Activated CD4-positive, alpha-beta memory T cell treated with anti-CD3 and anti-CD28 coated beads, Interleukin-2, amount 10 ng/mL, durations not matched to agents 7 days and 5 days (primary cell): ENCODE data around the gene GTF3C1. TPM values are rescaled to one million over a fixed set of nuclear protein-coding genes. Genes with fewer than 3 reads are reported as not detected.

ENCODE experiments used
- CTCF ChIA-PET: fragments of 350-600 bp; sonication (Branson Sonifier 250); formaldehyde crosslinking; loops from one replicate; lab custom pipeline; 2021; ENCODE audit warnings: antibody characterized with exemption, inconsistent platforms; lab: Charles Lee
- POLR2A ChIA-PET: fragments of 350-600 bp; sonication (Branson Sonifier 250); formaldehyde crosslinking; loops from one replicate; lab custom pipeline; 2021; ENCODE audit warnings: antibody characterized with exemption; lab: Charles Lee
- DNase-seq: peaks from one replicate; pipeline ENCODE4 v3.0.0-alpha.2; 2020
- H3K27ac Mint-ChIP-seq: one replicate; pipeline ENCODE4 v1.8.0; 2021; ENCODE audit warnings: mild to moderate bottlenecking, mixed read lengths
- H3K27me3 Mint-ChIP-seq: one replicate; pipeline ENCODE4 v1.8.0; 2021; ENCODE audit warnings: mixed read lengths
- H3K36me3 Mint-ChIP-seq: one replicate; pipeline ENCODE4 v1.8.0; 2021; ENCODE audit warnings: low read depth, mixed read lengths
- H3K4me1 Mint-ChIP-seq: one replicate; pipeline ENCODE4 v1.8.0; 2021; ENCODE audit warnings: mixed read lengths
- H3K4me3 Mint-ChIP-seq: one replicate; pipeline ENCODE4 v1.8.0; 2021; ENCODE audit warnings: mild to moderate bottlenecking, mixed read lengths
- H3K9me3 Mint-ChIP-seq: one replicate; pipeline ENCODE4 v1.8.0; 2021; ENCODE audit warnings: mixed read lengths
- total RNA-seq, 2 experiments: library from RNA; stranded (reverse); gene quantifications; one replicate each; pipeline ENCODE4 v1.2.3, GENCODE V29; 2021

Gene GTF3C1
- total RNA-seq, 2 experiments from 2014 or later: 48.9 to 53.6 TPM

DNA sequence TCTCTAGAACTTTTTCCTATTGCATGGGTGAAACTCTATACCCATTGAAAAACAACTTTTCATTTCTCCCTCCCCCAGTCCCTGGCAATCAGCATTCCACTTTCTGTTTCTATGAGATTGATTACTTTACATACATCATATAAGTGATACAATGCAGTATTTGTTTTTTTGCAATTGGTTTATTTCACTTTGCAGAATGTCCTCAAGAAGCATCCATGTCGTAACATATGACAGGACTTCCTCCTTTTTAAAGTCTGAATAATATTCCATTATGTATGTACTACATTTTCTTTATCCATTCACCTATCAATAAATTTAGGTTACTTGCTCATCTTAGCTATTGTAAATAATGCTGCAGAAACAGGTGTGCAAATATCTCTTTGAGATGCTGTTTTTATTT, 139.0 kb downstream of the GTF3C1 start:
- H3K36me3 Mint-ChIP-seq: peaks cover 66% of the 10 kb centered on the region
- H3K4me3 Mint-ChIP-seq: no peak overlapping the region
- H3K9me3 Mint-ChIP-seq: peaks cover 15% of the 10 kb centered on the region
- ChIA-PET CTCF (interaction anchor here (1.2 kb wide), 2 partner anchors 19 to 231 kb away, joined by 4 to 5 read pairs; no protein-coding TSS in a partner anchor), POLR2A (interaction anchor here (0.6 kb wide), 1 partner anchor 380 kb away, joined by 3 read pairs; no protein-coding TSS in a partner anchor)
- peaks cover 76% of the 10 kb centered on the region for H3K4me1 Mint-ChIP-seq
- DNase-seq: no peak
- H3K27ac Mint-ChIP-seq: no peak overlapping the region
- H3K27me3 Mint-ChIP-seq: no peaks in the 10 kb centered on the region

Other genes starting within 250 kb of the GTF3C1 start
- 100 to 1,000 TPM; 257 to 268 TPM for gene IL4R, start 235.9 kb downstream of the GTF3C1 start, total RNA-seq
- 10 to 100 TPM; 29.2 to 29.5 TPM for gene IL21R, start 147.7 kb downstream of the GTF3C1 start, total RNA-seq
- 10 to 100 TPM; 15.8 to 18.1 TPM for gene KATNIP, start 231 bp upstream of the GTF3C1 start, total RNA-seq